ENCODE measurements around the gene ATP8A1.

Gene ATP8A1

GRCh38 chr4:42399393-42399792 is 257.5 kb downstream of the ATP8A1 start:
- no peak overlapping the region for H3K27ac ChIP-seq
- TF ChIP-seq, protein P1, sequence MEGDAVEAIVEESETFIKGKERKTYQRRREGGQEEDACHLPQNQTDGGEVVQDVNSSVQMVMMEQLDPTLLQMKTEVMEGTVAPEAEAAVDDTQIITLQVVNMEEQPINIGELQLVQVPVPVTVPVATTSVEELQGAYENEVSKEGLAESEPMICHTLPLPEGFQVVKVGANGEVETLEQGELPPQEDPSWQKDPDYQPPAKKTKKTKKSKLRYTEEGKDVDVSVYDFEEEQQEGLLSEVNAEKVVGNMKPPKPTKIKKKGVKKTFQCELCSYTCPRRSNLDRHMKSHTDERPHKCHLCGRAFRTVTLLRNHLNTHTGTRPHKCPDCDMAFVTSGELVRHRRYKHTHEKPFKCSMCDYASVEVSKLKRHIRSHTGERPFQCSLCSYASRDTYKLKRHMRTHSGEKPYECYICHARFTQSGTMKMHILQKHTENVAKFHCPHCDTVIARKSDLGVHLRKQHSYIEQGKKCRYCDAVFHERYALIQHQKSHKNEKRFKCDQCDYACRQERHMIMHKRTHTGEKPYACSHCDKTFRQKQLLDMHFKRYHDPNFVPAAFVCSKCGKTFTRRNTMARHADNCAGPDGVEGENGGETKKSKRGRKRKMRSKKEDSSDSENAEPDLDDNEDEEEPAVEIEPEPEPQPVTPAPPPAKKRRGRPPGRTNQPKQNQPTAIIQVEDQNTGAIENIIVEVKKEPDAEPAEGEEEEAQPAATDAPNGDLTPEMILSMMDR (conservative IDR thresholded peaks at IDR 0.05) = no peak
- TF ChIP-seq ZFX (IDR thresholded peaks at IDR 0.05) = no peak

DNA sequence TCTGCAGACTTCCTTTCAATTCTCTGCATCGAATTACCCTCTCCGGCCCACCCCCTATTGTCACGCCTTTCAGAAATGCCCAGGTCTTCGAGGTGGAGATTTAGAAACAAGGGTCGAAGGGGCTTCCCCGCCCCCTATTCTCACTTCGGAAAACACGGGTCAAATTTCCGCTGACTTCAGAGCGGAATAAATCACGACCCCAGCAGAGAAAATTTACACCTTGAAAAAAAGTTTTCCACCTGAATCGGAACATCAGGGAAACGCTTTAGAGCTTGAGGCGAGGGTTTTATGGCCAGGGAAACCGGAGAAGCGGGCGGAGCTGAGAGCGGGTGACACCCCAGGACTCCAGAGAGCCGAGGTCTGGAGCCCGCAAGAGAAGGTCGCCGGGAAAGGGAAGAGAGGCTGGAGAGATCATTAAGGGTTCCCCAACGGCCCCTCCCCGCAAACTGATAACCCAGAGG is 258.0 kb downstream of the ATP8A1 start:
- TF ChIP-seq, protein P1 (conservative IDR thresholded peaks at IDR 0.05) = no peak
- no peak for TF ChIP-seq ZFX (IDR thresholded peaks at IDR 0.05)

GRCh38 chr4:42398171-42398870 is 258.6 kb downstream of the ATP8A1 start:
- TF ChIP-seq ZFX (IDR thresholded peaks at IDR 0.05) = no peak
- no peak overlapping the region; the same call in 1 of the 2 replicates for H3K27ac ChIP-seq

More for the DNA sequence above, 258.0 kb downstream of the ATP8A1 start:
- no peak overlapping the region for H3K27ac ChIP-seq

DNA sequence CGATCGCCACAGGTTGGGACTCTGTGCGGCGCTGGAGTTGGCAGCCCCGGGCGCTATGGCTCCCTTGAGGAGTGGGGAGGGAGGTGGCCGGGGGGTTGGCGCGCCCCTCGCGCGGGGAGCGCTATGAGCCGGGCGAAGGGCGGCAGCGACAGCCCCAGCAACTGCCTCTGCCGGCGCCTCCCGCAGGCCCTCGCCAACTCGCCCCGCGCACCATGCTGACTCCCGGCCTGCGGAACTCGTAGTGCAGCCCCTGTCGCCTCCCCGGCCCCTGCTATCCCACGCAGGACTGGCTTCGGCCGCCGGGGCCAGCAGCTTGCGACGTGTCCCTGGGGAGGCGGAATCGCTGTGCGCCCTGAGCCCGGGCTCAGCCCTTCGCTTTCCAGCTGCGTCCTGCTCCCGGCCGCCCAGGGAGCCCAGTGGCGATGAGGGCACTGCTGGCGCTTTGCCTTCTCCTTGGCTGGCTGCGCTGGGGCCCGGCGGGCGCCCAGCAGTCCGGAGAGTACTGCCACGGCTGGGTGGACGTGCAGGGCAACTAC is 259.2 kb downstream of the ATP8A1 start:
- peak overlapping the region; percentile 2; the same call in 1 of the 2 replicates for H3K27ac ChIP-seq
- no peak for TF ChIP-seq ZFX (IDR thresholded peaks at IDR 0.05)
- TF ChIP-seq, protein P1 (conservative IDR thresholded peaks at IDR 0.05) = no peak

DNA sequence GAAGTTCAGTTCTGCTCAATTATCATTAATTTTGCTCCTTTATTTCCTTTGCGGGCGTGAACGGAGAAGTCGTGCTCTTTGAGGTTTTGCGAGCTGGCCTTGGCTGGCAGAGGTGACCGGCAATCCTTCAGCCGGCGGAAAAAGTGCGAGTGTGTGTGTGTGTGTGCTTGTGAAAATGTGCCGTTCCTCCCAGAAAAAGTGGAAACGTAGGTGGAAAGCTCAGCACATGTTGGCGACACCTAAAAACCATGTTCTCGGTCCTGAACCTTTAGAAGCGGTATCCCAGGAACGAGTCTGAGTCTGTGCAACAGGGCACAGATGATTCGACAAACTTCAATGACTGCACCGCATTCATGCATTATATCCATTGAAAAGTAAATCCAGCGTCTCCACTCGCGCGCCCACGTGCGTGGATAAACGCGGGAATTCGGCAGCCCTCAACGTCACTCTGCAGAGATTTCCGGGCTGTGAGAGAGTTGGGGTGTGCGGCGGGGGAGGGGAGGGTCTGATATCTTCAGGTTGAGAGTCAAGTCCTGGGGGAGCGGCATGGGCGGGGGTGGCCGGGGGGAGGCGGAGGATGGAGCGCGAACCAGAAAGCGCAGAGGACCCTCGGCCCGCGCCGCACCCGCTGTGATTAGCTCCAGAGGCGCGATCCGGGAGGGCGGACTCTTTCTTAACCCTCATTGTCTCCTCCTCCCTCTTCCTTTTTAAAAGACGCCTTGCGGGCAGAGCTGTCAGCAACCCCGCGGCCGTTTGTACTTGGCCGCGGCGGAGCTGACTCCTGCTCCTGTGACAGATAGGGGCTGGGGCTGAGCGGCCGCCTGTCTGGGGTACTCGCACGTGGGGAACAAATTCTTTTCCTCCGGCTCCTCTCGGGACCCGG is 259.9 kb downstream of the ATP8A1 start, which contains the start of gene SHISA3:
Gene SHISA3 (plus strand): TSS at position 737 of the 883 bp plus-strand sequence. CDS start 569 bp downstream, outside the sequence.
- TF ChIP-seq ZFX (IDR thresholded peaks at IDR 0.05) = no peak
- TF ChIP-seq, protein P1 (conservative IDR thresholded peaks at IDR 0.05) = no peak
- peak within 1 kb of the TSS; percentile 2; the same call in 1 of the 2 replicates for H3K27ac ChIP-seq

DNA sequence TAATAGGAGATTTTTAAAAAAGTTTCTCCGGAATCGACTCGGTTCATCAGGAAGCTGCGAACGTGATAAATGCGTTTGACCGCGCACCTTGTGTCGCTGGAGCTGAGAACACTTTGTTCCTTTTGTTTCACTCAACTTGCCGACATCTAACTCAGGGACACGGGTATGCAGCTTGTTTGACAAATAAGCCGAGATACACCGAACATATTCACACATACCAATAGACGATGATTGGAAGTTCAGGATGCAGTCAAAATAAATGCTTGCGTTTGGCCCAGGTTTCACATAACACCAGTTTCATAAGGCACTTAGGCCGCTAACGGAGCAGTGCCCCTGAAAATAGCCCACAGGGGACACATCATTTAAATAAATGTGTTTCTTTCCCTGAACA is 260.5 kb downstream of the ATP8A1 start:
- TF ChIP-seq, protein P1 (conservative IDR thresholded peaks at IDR 0.05) = no peak
- TF ChIP-seq ZFX (IDR thresholded peaks at IDR 0.05) = no peak
- no peak overlapping the region for H3K27ac ChIP-seq

DNA sequence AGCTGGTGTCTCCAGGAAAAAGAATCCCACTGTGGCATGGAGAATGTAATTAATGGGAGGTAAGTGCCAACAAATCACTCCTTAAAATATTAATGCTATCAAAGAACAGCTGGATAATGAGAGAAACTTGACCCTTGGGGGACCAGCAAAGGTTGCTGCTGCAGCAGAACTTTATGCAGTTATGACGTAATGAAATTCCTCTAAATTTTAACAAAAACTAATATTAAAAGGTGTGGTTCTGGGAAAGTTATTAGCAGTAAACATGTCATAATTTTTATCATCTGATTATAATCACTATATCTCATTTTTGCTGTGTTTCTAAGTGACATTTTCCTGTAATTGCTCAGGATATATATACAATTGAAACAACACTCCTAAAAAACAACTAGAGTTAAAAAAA is 261.3 kb downstream of the ATP8A1 start:
- TF ChIP-seq, protein P1 (conservative IDR thresholded peaks at IDR 0.05) = no peak
- no peak for TF ChIP-seq ZFX (IDR thresholded peaks at IDR 0.05)

More for the DNA sequence above, 261.3 kb downstream of the ATP8A1 start:
- H3K27ac ChIP-seq = no peak overlapping the region
